HEK293 (cell line): ENCODE results near the gene P2RX7.

Source experiments
- CTCF ChIA-PET: fragments of 350-600 bp; formaldehyde crosslinking; extraction: SDS; loops from one replicate; lab custom pipeline; 2021; ENCODE audit warnings: antibody characterized with exemption; lab: Yijun Ruan, JAX
- POLR2A ChIA-PET: fragments of 300-600 bp; formaldehyde crosslinking; extraction: SDS; loops from one replicate; lab custom pipeline; 2020; ENCODE audit warnings: antibody characterized with exemption, inconsistent platforms; lab: Yijun Ruan, JAX
- H3K27ac ChIP-seq: fragments of 200-500 bp; sonication (Bioruptor generic); 2 replicates; pipeline ENCODE4 v1.5.1; 2014; ENCODE audit warnings: low read depth, low read length, control low read depth, inconsistent platforms; ENCODE audit errors: extremely low read depth
- H3K36me3 ChIP-seq, 2 experiments: fragments of 200-500 bp in 1 of 2; sonication (Bioruptor generic) in 1 of 2; 1 replicate in 1 of 2; 2 replicates in 1 of 2; pipeline ENCODE4 v1.5.1; 2014 to 2017; ENCODE audit warnings: inconsistent platforms in 2 of 2, low read length in 2 of 2; ENCODE audit not compliant: control insufficient read depth in 2 of 2, insufficient read depth in 1 of 2
- H3K4me1 ChIP-seq: fragments of 200-500 bp; sonication (Bioruptor generic); 2 replicates; pipeline ENCODE4 v1.5.1; 2014; ENCODE audit warnings: mild to moderate bottlenecking, low read length, inconsistent platforms; ENCODE audit not compliant: control insufficient read depth, insufficient read depth
- H3K4me3 ChIP-seq: 2 replicates; pipeline ENCODE4 v1.5.1; 2011; ENCODE audit warnings: low read depth, mild to moderate bottlenecking, control low read depth, low read length, moderate library complexity
- H3K9me3 ChIP-seq: fragments of 200-500 bp; sonication (Bioruptor generic); 2 replicates; pipeline ENCODE4 v1.5.1; 2014; ENCODE audit warnings: low read depth, low read length, inconsistent platforms; ENCODE audit not compliant: control insufficient read depth, insufficient read depth
- INSM2 ChIP-seq: fragments of 450-650 bp; formaldehyde crosslinking; IDR thresholded peaks from 2 replicates; pipeline ENCODE4 v1.5.1; 2016; ENCODE audit warnings: missing biosample characterization, missing genetic modification characterization
- OSR2 ChIP-seq: fragments of 450-650 bp; formaldehyde crosslinking; IDR thresholded peaks from 2 replicates; pipeline ENCODE4 v1.5.1; 2016; ENCODE audit warnings: missing biosample characterization, missing genetic modification characterization
- OVOL3 ChIP-seq: fragments of 450-650 bp; formaldehyde crosslinking; IDR thresholded peaks from 2 replicates; pipeline ENCODE4 v1.5.1; 2016; ENCODE audit warnings: missing biosample characterization, missing genetic modification characterization
- PRDM1 ChIP-seq: fragments of 450-650 bp; formaldehyde crosslinking; IDR thresholded peaks from 2 replicates; pipeline ENCODE4; 2016; ENCODE audit warnings: missing biosample characterization, missing genetic modification characterization
- ZFP69B ChIP-seq: fragments of 450-650 bp; formaldehyde crosslinking; IDR thresholded peaks from 2 replicates; pipeline ENCODE4 v1.5.1; 2016; ENCODE audit warnings: missing biosample characterization, missing genetic modification characterization
- ZNF169 ChIP-seq: fragments of 450-650 bp; formaldehyde crosslinking; IDR thresholded peaks from 2 replicates; pipeline ENCODE4 v1.5.1; 2016; ENCODE audit warnings: missing biosample characterization, missing genetic modification characterization
- ZNF19 ChIP-seq: fragments of 450-650 bp; formaldehyde crosslinking; IDR thresholded peaks from 2 replicates; pipeline ENCODE4; 2016; ENCODE audit warnings: missing biosample characterization, missing genetic modification characterization, low read depth
- ZNF214 ChIP-seq: fragments of 450-650 bp; formaldehyde crosslinking; IDR thresholded peaks from 2 replicates; pipeline ENCODE4 v1.5.1; 2017; ENCODE audit warnings: missing biosample characterization, mild to moderate bottlenecking, missing genetic modification characterization, borderline replicate concordance
- ZNF221 ChIP-seq: fragments of 450-650 bp; formaldehyde crosslinking; IDR thresholded peaks from 2 replicates; pipeline ENCODE4 v1.5.1; 2017; ENCODE audit warnings: missing biosample characterization, missing genetic modification characterization, borderline replicate concordance
- ZNF366 ChIP-seq: fragments of 450-650 bp; formaldehyde crosslinking; conservative IDR thresholded peaks from 2 replicates; pipeline ENCODE4 v1.5.1; 2016; ENCODE audit warnings: missing biosample characterization, missing genetic modification characterization
- ZNF398 ChIP-seq: fragments of 450-650 bp; formaldehyde crosslinking; IDR thresholded peaks from 2 replicates; pipeline ENCODE4 v1.5.1; 2017; ENCODE audit warnings: missing biosample characterization, missing genetic modification characterization
- ZNF521 ChIP-seq: fragments of 450-650 bp; formaldehyde crosslinking; IDR thresholded peaks from 2 replicates; pipeline ENCODE4 v1.5.1; 2017; ENCODE audit warnings: missing biosample characterization, mild to moderate bottlenecking, missing genetic modification characterization
- ZNF623 ChIP-seq: fragments of 450-650 bp; formaldehyde crosslinking; IDR thresholded peaks from 2 replicates; pipeline ENCODE4 v1.5.1; 2016; ENCODE audit warnings: missing biosample characterization, missing genetic modification characterization
- ZSCAN30 ChIP-seq: fragments of 450-650 bp; IDR thresholded peaks from 2 replicates; pipeline ENCODE4 v1.5.1; 2018; ENCODE audit warnings: missing biosample characterization, mild to moderate bottlenecking, missing genetic modification characterization, moderate library complexity
- TF ChIP-seq, protein P1 (sequence below): fragments of 450-650 bp; formaldehyde crosslinking; IDR thresholded peaks from 2 replicates; pipeline ENCODE4 v1.5.1; 2016; ENCODE audit warnings: missing biosample characterization, missing genetic modification characterization
- TF ChIP-seq, protein P2 (sequence below): fragments of 450-650 bp; formaldehyde crosslinking; IDR thresholded peaks from 2 replicates; pipeline ENCODE4; 2016; ENCODE audit warnings: missing biosample characterization, missing genetic modification characterization
- TF ChIP-seq, protein P3 (sequence below): fragments of 450-650 bp; formaldehyde crosslinking; IDR thresholded peaks from 2 replicates; pipeline ENCODE4 v1.5.1; 2017; ENCODE audit warnings: missing biosample characterization, missing genetic modification characterization
- TF ChIP-seq, protein P4 (sequence below): fragments of 450-650 bp; formaldehyde crosslinking; IDR thresholded peaks from 2 replicates; pipeline ENCODE4 v1.5.1; 2017; ENCODE audit warnings: missing biosample characterization, mild to moderate bottlenecking, missing genetic modification characterization, moderate library complexity

P2RX7 gene

DNA sequence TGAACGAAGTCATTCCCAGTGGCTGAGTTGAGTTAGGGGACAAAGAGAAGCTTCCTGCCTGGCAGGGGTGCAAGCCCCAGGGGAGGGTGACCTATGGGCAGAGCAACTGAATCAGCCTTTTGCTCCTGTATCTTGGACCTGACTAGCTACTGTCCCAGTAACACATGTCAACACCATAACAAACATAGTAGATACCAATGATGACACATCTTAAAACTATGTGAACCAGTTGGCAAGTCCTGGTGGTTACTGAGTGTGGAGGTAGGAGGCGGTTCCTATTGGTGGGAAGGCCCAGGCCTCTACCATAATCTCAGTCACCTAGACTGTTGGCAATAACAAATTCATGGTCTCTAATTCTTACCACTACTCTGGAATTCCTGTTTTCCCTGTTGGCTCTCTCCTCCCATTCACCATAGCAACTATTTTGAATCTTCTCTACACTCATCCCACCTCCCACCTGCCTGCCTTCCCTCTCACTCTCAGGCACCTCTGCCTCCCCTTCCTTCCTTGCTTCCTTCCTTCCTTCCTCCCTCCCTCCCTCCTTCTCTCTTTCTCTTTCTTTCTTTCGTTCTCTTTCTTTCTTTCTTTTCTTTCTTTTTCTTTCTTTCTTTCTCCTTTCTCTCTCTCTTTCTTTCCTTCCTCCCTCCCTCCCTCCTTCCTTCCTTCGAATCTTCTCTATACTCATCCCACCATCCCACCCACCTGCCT lies 8.1 kb upstream of the P2RX7 start (continued):
- peak; percentile 36; the same call in 1 of the 2 replicates for TF ChIP-seq ZNF169 (tag by site-specific recombination)
- TF ChIP-seq, protein P1, sequence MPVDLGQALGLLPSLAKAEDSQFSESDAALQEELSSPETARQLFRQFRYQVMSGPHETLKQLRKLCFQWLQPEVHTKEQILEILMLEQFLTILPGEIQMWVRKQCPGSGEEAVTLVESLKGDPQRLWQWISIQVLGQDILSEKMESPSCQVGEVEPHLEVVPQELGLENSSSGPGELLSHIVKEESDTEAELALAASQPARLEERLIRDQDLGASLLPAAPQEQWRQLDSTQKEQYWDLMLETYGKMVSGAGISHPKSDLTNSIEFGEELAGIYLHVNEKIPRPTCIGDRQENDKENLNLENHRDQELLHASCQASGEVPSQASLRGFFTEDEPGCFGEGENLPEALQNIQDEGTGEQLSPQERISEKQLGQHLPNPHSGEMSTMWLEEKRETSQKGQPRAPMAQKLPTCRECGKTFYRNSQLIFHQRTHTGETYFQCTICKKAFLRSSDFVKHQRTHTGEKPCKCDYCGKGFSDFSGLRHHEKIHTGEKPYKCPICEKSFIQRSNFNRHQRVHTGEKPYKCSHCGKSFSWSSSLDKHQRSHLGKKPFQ (tag by site-specific recombination) = no peak
- peak; percentile 59 for TF ChIP-seq OSR2 (tag by site-specific recombination)
- no peak for TF ChIP-seq ZSCAN30 (tag by site-specific recombination)
- TF ChIP-seq OVOL3 (tag by site-specific recombination) = no peak
- TF ChIP-seq ZNF398 = peak; percentile 22; the same call in 1 of the 2 replicates
- peak; percentile 92 for TF ChIP-seq PRDM1 (tag by site-specific recombination)
- 0 out of 2 replicates have a peak, but pooled peaks have one; percentile 49 for TF ChIP-seq ZNF521 (tag by site-specific recombination)
- no peak for TF ChIP-seq ZNF221 (tag by site-specific recombination)
- no peak for TF ChIP-seq ZNF623
- TF ChIP-seq ZNF366 (tag by site-specific recombination) = peak; percentile 99
- TF ChIP-seq, protein P2, sequence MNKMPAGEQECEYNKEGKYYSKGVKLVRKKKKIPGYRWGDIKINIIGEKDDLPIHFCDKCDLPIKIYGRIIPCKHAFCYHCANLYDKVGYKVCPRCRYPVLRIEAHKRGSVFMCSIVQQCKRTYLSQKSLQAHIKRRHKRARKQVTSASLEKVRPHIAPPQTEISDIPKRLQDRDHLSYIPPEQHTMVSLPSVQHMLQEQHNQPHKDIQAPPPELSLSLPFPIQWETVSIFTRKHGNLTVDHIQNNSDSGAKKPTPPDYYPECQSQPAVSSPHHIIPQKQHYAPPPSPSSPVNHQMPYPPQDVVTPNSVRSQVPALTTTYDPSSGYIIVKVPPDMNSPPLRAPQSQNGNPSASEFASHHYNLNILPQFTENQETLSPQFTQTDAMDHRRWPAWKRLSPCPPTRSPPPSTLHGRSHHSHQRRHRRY (tag by site-specific recombination) = no peak

DNA sequence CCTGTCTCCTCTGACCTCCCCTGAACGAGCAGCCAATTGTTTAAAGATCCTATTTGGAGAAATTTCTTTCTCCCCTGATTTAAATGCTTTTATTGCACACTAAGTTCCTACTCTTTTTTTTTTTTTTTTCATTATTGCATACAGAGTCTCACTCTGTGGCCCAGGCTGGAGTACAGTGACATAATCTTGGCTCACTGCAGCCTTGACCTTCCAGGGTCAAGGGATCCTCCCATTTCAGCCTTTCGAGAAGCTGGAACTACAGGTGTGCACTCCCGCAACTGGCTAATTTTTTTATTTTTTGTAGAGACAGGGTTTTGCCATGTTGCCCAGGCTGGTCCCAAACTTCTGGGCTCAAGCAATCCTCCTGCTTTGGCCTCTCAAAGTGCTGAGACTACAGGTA lies 5.2 kb upstream of the P2RX7 start:
- H3K4me3 ChIP-seq = no peak overlapping the region
- H3K27ac ChIP-seq = no peak overlapping the region
- CTCF ChIA-PET = interaction anchor here (0.7 to 1.0 kb wide), 2 partner anchors 18 to 103 kb away, joined by 3 to 5 read pairs; no protein-coding TSS in a partner anchor
- H3K36me3 ChIP-seq = no peaks in the 10 kb centered on the region
- H3K9me3 ChIP-seq = no peaks in the 10 kb centered on the region
- no peaks in the 10 kb centered on the region for H3K4me1 ChIP-seq
- POLR2A ChIA-PET = no interaction called here
- TF ChIP-seq ZNF214 = no peak
- TF ChIP-seq, protein P3, sequence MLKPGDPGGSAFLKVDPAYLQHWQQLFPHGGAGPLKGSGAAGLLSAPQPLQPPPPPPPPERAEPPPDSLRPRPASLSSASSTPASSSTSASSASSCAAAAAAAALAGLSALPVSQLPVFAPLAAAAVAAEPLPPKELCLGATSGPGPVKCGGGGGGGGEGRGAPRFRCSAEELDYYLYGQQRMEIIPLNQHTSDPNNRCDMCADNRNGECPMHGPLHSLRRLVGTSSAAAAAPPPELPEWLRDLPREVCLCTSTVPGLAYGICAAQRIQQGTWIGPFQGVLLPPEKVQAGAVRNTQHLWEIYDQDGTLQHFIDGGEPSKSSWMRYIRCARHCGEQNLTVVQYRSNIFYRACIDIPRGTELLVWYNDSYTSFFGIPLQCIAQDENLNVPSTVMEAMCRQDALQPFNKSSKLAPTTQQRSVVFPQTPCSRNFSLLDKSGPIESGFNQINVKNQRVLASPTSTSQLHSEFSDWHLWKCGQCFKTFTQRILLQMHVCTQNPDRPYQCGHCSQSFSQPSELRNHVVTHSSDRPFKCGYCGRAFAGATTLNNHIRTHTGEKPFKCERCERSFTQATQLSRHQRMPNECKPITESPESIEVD = no peak

GRCh38 chr12:121128908-121129810 lies 3.5 kb upstream of the P2RX7 start:
- H3K4me1 ChIP-seq = no peaks in the 10 kb centered on the region
- no peak overlapping the region for H3K27ac ChIP-seq
- TF ChIP-seq ZNF398 (peak; percentile 57), OSR2 (tag by site-specific recombination) (no peak), INSM2 (tag by site-specific recombination) (no peak), ZFP69B (no peak), ZNF19 (tag by site-specific recombination) (no peak)
- TF ChIP-seq, protein P4, sequence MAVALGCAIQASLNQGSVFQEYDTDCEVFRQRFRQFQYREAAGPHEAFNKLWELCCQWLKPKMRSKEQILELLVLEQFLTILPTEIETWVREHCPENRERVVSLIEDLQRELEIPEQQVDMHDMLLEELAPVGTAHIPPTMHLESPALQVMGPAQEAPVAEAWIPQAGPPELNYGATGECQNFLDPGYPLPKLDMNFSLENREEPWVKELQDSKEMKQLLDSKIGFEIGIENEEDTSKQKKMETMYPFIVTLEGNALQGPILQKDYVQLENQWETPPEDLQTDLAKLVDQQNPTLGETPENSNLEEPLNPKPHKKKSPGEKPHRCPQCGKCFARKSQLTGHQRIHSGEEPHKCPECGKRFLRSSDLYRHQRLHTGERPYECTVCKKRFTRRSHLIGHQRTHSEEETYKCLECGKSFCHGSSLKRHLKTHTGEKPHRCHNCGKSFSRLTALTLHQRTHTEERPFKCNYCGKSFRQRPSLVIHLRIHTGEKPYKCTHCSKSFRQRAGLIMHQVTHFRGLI (tag by site-specific recombination) = peak; percentile 62; the same call in 1 of the 2 replicates

More at GRCh38 chr12:121128908-121129810, 3.5 kb upstream of the P2RX7 start:
- POLR2A ChIA-PET = no interaction called here
- CTCF ChIA-PET = no interaction called here
- Histone ChIP-seq H3K36me3 (no peaks in the 10 kb centered on the region), H3K9me3 (no peaks in the 10 kb centered on the region), H3K4me3 (no peak overlapping the region)
